Vagina (tissue), 2 donors: Measurements from ENCODE around the gene RPP40.

Experiments used
- CTCF ChIP-seq, 3 experiments: fragments of 450-650 bp in 2 of 3; fragments of 200-600 bp in 1 of 3; sonication (generic) in 1 of 3; IDR thresholded peaks; one replicate each; pipeline ENCODE4 v1.5.1; 2017 to 2019; ENCODE audit warnings: antibody characterized with exemption in 3 of 3, mild to moderate bottlenecking in 2 of 3, moderate library complexity in 2 of 3
- POLR2A ChIP-seq, 2 donors: fragments of 450-650 bp; IDR thresholded peaks; one replicate each; pipeline ENCODE4 v1.6.1; 2017; ENCODE audit warnings: antibody characterized with exemption in 2 of 2, mild to moderate bottlenecking in 2 of 2, moderate library complexity in 2 of 2

GRCh38 chr6:4973982-4974745 lies 29.7 kb downstream of the RPP40 start:
- TF ChIP-seq CTCF (IDR thresholded peaks at IDR 0.05), result no peak
- TF ChIP-seq POLR2A (IDR thresholded peaks at IDR 0.05), result no peak
